GM21390 (cell line): Measurements from ENCODE around the gene MED28.
"Not testable (repeated sequence)": the region's sequence is repeated elsewhere in the genome, so short reads cannot be mapped to it uniquely, and the experiment has no call there.

ENCODE experiments used
- ATAC-seq: cut with Tn5 transposase; IDR thresholded peaks from one replicate; pipeline ENCODE4 v1.9.1; 2021; ENCODE audit not compliant: unreplicated experiment

Gene MED28, protein sequence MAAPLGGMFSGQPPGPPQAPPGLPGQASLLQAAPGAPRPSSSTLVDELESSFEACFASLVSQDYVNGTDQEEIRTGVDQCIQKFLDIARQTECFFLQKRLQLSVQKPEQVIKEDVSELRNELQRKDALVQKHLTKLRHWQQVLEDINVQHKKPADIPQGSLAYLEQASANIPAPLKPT

DNA sequence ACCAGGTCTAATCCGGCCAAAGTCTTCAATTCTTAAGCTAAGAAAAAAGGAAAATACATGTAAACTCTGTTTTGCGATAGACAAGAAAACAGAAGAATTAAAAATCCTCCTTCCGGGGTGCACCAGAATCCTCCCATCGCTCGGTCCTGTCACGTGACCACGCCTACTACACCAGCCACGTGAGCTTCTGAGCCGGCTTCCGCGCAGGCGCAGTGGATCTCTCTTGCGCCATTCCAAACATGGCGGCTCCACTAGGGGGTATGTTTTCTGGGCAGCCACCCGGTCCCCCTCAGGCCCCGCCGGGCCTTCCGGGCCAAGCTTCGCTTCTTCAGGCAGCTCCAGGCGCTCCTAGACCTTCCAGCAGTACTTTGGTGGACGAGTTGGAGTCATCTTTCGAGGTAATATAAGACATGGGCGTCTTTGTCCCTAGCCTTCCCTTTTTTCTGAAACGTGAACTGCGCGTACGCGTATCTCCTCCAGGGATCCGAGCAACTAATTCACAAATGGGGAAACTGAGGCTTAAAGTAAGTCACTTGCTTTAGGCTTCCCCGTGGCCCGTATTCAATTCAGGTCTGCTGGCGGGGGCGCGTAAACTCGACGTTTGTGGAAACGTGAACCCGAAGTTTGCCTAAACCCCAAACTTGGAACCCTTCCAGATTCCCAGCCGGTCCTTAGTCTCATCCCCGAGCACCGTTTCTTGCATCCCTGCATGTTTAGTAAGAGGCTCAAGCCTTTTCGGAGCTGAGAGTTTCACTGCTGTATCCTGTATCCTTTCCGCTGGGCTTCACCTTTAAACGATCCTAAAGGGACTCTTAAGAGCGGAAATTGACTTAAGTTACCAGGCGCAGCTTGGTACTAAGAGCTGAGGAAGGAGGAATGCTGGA lies at the start of gene MED28:
TSS of gene MED28 (plus strand) at position 226 of the 884 bp plus-strand sequence. CDS start at position 240, 14 bp downstream.
- ATAC-seq, result peak; percentile 96

DNA sequence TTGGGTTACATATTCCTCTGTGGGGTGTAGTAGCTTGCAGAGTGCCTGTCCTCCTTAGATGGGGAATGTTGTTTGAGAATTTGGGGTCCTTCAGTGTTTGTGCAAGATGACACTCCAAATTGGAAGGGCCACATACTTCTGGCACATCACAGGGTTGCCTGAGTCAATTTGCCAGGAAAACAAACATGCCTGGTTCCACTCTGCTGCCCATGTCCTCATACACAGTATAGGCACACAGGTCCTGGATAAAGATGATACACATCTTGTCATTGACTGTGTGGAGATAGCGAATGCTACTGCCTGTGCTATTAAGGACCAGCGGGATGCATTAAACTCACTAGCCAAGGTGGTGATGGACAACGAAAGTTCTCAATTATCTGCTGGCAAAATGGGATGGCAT lies 48.6 kb upstream of the MED28 start:
- no peak for ATAC-seq

DNA sequence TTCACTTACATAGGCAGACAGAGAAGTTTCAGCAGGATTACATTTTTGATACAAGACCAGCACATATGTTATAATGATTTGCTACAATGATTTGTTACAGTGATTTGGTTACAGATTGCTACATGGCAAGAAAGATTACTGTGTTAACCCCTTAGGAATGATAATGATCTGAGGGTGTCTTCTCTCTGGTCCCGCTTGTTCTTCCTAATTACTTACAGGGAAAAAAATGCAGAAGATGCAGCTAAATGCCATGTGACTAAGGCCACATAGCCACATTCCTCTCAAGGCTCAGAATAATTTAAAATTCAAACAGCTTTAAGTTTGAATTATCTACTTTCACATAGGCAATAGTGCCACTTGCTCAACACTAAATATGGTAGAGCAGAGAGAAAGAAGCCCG lies 47.2 kb upstream of the MED28 start:
- no peak for ATAC-seq

DNA sequence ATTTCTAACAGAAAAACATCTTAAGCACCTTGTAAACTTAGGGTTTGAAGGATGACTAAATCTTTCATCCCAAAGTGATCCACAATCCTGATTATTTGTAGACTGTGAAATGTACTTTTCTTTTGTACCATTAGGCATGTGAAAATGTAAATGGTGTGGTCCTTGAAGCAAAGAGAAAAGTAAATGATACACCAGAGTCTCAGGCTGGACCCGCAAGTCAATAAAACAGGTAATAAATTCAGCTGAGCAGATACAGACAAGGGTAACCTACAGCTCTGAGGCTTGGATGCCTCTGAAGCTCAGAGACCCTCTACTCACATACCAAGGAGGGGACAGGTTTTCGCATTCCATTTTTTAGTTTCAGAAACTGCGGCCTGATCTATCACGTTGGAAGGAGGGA lies 40.2 kb upstream of the MED28 start:
- no peak for ATAC-seq

DNA sequence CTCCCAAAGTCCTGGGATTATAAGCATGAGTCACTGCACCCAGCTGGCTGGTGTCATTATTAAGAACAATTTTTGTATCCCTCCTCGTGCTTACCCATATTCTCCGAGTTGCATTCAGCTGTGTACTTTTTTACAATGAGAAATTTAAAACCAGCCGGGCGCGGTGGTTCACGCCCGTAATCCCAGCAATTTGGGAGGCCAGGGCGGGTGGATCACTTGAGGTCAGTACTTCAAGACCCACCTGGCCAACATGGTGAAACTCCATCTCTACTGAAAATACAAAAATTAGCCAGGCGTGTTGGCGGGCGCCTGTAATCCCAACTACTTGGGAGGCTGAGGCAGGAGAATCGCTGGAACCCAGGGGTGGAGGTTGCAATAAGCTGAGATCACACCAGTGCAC lies 39.3 kb upstream of the MED28 start:
- ATAC-seq, result not testable (repeated sequence)

DNA sequence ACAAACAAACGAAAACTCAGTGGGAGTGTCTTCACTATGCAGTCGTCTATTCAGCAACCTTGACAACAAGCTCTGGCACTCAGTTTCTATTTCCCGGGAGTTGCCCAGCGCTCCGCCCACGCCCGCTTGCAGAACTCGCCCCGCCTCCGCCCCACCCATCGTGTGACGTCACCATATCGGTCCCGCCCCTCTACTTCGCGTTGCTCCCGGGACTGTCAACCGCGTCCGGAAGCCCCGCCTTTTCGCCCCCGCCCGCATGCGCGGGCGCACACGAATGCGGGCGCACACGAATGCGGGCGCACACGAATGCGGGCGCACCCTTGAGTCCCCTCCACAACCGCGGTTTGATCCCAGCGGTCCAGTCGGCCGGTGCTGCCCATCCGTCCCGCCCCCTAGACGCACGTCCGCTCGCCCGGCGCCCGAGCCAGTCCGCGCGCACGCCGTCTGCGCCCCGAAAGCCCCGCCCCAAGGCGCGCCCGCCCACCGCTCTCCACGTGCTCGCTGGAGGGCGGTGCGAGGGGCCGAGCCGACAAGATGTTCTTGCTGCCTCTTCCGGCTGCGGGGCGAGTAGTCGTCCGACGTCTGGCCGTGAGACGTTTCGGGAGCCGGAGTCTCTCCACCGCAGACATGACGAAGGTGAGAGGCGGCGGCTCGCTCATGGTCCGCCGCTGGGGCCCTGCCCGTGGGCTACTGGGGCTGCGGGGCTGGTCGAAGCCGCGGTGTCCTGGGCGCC lies 37.3 kb upstream of the MED28 start, which contains the start of gene LAP3:
TSS of gene LAP3 (plus strand) at position 267 of the 733 bp plus-strand sequence. CDS start at position 535, 268 bp downstream.
- ATAC-seq, result peak; percentile 80

DNA sequence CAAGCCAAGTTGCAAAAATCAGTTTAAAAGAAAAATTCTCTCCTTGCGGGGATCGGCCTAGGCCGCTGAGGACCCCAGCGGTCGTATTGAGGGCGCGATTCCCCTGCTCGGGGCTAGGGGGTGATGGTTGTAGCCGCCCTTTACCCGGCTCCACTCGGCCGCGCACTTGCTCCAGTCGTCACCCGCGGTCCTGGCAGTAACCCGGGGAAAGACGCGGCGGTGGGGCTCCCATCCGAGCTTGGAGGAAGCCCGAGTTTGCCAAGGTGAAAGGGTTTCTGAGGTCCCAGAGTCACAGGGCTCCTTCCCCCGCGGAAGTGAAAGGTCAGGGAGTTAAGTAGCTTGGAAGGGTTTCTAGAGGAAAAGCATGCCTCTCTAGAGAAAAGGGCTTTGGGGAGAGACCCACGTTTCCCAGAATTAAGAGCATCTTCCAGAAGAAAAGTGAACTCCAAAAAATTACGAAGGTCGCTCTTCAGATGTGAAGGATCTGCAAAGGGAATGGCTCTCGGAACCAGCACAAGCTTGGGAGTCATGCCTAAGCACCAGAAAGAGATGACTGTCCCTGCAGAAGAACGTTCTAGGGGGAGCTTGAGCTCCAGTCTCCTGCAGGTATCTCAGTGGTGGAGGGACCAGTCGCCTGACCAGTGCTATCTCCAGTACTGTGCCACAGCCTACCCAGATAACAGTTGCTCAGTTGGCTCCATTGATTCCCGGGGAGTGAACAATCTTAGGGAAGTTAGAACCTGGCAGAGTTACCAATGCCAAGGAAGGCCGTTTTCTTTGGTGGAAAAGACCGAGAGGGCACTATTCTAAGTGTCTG lies 36.6 kb upstream of the MED28 start:
- peak; percentile 1 for ATAC-seq

DNA sequence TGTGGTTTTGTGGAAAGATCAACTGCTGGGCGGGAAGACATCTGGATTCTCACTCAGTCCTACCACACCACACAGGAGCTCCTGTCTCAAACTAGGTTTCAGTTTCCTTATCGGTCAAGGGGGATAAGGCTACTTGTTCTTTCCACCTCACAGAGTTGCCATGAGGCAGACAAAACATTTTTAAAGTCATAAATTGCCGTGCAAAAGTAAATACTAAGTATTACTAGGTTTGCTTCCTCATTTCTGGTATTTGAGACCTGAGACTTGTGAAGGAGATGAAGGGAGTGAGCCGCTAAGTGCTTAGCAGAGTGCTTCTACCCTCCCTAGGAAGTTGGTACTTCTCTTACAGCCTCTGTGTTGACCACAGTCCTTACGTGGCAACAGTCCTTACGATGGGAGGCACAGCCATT lies 36.0 kb upstream of the MED28 start:
- ATAC-seq, result peak; percentile 28

DNA sequence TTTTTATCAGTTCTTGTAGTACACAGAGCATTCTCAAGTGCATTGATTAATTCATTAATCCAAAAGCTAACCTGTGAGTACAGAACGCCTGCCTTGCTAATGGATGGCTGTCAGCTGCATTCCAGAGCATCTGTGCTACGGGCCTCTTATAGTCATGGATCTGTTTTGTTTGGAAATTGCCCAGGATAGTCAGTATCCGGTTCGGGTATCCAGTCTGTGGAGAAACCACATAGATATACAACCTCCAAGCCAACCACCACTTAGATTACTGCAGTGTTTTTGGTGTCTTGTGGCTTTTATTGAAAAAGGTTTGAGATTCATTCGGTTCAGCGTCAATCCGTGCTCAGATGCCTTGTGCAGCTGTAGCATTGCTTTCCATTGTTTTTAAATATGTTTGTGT lies 33.5 kb upstream of the MED28 start:
- no peak for ATAC-seq

DNA sequence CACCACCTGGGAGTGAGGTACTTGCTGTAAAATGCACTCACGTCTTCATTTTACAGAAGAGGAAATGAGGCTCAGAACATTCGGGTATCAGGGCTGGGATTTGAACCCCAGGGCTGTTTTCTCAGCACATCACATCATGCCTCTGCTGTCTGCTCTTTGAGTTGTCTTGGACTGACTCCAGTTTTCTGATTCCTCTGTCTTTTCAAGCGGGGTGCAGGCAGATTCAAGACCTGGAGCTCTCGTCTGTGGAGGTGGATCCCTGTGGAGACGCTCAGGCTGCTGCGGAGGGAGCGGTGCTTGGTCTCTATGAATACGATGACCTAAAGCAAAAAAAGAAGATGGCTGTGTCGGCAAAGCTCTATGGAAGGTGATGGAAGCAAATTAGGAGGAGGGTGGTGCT lies 31.2 kb upstream of the MED28 start:
- ATAC-seq, result no peak

DNA sequence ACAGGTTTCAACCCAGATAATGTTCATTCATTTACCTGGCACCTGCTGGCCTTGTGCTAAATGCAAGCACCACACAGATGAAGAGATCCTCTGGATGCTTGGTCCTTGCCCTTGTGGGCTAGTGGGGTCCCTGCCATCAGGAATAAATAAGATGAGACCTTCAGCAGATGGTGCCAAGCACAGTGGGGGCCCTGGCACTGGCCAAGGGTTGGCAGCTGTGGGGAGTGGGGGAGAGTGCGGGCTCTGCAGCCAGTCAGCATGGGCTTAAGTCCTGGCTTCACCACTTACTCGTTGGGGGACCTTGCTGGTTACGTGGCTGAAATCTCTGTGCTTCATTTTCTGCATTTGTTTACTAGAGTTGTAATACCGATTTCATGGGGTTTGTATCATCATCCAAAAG lies 30.5 kb upstream of the MED28 start:
- ATAC-seq, result no peak

DNA sequence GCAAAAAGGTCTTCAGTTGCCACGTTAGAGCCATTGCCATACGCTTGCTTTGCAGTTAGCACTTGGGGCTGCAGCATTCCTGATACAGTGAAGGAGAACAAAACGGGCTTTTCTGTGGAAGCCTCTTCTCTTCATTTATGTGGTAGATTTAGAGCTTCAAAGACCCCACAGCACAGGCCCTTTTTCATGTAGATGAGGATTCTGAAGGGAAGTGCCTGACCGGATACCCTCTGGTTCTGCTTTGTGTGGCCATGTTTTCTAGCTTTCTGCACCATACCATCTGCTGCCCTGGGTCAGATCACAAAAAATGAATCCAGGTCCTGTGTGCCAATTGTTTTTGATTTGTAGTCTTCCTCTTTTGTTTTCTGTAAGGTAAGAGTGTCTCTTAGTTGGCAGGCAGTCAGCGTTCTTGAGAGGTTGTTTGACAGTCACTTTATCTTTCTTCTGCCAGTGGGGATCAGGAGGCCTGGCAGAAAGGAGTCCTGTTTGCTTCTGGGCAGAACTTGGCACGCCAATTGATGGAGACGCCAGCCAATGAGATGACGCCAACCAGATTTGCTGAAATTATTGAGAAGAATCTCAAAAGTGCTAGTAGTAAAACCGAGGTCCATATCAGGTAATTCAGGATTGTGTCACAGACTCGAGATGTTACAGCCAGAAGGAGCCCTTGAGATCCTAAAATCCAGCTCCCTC lies 29.8 kb upstream of the MED28 start:
- no peak for ATAC-seq

DNA sequence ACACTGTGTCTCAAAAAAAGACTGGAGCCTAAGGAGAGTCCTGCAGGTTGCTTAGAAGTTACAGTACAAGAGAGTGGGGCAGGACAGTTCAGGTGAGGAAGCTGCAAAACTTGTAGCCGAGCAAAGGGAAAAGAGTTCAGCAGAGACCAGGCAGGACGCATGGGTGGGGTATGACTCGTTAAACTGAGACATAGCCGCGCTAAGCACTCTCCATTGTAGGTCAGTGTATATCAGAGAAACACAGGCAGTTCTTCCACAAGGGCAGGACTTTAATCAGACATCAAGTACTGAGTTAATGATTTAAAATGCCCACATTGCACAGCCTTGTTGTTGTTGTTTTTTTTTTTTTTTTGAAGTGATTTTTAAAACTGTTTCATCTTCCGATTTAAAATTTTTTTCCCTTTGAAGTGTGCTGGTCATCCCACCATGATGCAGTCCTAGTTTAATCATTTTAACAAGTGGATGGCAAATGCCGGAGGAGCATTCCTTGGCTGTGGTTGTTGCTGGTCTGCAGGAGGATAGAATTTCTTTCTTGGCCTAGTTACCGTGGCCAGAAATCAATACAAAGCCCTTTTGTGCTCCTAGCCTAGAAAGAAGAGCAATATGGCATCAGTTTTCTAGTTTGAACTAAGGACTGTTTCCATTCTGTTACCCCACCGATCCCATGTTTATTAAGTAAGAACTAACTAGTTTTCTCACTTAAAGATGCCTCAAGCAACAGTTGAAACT lies 27.2 kb upstream of the MED28 start:
- ATAC-seq, result no peak

DNA sequence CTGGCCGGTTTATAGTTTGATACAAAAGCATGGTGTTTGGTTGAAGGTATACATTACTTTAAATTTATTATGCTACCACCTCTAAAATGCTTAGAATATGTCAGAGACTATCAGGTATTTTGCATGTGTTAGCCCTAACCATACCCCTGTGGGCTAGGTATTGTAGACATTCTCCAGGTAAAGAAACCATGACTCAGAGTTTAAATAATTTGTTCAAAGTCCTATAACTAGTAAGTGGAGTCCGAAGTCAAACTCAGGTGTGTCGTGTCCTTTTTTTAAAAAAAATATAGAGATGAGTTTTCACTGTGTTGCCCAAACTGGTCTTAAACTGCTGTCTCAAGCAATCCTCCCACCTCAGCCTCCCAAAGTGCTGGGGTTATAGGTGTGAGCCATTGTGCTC lies 25.1 kb upstream of the MED28 start:
- no peak for ATAC-seq

DNA sequence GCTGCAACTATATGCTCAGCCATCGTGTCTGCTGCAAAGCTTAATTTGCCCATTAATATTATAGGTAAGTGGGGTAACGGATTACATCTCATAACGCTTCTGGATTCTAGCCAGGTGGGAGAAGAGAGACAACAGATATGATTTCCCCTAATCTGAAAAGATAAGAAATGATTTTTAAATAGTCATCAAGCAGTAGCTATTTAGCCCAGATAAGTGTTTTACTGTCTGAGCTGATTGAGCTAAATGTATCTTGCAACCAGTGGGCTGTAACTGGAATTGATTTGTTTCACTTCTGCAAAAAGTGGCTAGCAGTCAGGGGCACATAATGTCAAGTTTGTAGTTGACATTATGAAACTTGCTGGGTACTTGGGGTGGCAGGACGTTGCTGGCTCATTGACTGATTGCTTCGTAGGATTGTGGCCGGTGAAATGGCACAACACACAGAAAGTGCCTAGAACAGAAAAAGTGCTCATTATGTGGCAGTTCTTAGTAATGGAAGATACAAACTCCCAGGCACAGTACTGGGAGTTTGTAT lies 18.9 kb upstream of the MED28 start:
- peak; percentile 79 for ATAC-seq

DNA sequence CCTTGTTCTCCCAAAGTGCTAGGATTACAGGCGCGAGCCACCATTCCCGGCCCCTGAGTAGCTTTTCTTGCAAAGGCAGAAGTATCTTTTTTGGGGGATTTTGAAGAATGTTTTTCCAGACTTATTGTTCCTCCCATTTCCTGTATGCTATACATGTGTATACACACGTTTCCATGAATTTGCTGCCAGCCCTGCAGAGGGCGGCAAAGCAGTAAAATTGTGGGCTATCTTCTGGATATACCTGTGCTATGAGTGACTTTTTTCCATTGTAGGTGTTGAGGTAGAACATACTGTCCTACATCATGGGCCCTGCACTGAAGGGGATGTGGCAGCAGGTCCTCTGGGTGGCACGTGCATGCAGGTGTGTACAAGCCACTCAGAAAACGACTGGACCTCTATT lies 16.9 kb upstream of the MED28 start:
- ATAC-seq, result no peak

DNA sequence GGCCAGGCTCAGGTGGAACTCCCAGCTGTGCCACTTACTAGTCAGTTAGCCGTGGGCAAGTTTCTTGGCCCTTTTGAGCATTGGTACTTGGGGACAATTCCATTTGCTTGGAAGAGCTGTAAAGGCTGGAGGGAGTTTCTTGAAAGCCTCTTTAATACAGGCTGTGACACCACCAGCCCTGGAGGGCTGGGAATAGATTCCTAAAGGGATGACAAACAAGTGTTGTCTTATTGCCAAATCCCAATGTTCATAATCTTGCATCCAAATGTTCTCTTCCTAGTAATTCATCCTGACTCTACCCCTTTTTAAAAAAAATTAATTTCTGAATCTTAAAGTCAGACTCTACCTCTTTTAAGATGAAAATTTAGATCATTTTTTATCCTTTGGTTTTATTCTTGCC lies 14.6 kb upstream of the MED28 start:
- ATAC-seq, result no peak

DNA sequence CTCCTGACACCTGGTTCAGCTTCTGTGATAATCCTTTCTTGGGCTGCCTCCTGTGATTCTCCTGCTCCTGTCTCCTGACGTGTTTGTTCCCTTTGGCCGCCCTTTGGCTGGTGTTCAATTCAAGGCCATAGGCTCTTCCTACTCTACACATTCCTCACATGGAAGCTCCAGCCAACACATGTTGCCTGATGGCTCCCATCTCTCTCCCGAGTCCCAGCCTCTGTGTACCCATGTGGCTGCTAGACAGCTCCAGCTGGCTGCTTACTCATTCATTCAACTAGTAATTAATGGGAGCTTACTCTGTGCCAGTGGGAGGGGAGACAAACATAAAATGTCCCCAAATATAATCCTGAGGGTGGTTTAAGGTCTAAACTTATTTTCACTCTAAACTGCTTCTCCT lies 9.2 kb upstream of the MED28 start:
- ATAC-seq, result no peak

DNA sequence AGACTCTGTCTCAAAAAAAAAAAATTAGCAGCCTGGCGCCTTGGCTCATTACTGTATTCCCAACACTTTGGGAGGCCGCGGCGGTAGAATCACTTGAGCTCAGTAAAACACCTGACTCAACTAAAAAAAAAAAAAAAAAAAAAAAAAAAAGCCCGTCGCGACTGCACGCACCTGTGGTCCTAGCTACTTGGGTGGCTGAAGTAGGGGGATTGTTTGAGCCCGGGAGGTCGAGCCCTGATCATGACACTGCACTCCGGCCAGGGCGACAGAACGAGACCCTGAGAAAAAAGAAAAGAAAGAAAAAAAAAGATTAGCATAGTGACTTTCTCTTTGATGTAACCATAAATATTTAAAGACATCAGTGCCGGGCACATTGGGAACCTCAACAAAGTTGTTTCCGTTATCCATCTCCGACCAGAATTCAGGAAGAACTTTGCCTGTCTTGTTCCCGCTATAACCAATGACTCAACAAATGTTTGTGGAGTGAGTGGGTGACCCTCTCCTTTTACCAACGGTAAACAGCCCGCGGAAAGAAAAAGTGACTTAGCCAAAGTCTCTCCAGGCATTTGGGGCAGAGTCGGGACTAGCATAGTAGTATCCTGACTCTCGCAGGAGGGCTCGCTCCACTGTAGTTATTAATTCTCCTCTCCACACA lies 553 bp upstream of the MED28 start:
- peak; percentile 44 for ATAC-seq
